Measurements from ENCODE around the gene AGMAT. TPM values are rescaled to one million over a fixed set of nuclear protein-coding genes. Genes with fewer than 3 reads are reported as not detected.

The AGMAT gene
- total and polyA plus RNA-seq, 10 donors, result 1.4 to 6.1 (median 3.2) TPM

DNA sequence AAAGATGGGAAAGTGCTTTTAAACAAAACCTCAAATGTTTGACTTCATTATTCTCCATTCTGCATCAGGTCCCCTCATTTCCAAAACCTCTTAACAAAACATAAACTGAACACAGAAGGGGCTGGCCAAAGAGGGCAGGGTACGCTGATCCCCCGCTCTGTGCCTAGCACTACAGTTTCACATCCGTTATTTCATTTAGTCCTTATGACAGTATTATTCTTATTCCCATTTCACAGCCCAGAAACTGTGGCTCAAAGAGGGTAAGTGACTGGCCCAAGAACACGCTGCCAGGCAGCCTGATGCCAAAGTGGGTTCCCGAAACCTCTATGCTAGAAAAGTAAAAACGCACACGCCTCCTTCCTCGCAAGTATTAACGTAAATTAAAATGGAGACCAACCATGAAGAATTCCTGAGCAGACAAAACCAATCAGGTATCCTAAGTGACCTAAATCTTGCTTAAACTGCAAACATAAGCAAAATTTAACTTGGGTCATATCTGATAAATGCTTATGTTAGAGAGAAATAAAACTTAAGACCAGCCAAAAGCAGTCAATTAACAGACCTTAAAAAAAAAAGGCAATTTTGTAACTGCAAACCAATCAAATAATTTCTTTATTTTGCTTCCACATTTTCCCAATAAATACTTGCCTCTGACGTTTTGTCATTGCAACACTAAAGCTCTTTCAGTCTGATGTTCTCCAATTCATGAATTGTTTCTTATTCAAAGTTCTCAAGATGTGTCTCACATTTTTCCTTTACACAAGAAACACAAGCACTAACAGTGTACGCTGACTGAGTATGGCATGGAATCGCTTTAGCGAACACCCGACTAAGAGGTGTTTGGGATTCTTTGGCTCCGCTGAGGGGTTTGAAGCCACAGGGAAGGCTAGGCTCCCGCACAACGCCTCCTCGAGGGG lies 61.5 kb downstream of the AGMAT start:
- DNase-seq, result no peak
- Histone ChIP-seq H3K4me1 (peaks cover 19 to 52% (median 42%) of the 10 kb centered on the region in 6 donors), H3K27ac (peak overlapping the region; percentile 90 to 99 (median 96)), H3K27me3 (replicated peaks in 1 of 7) (no peaks in the 10 kb centered on the region), H3K9me3 (no peaks in the 10 kb centered on the region), H3K4me3 (peak overlapping the region; percentile 62 to 90 (median 72)), H3K36me3 (no peaks in the 10 kb centered on the region)
- WGBS, 5 donors, result 41 to 44% (median 43%) methylated on average over 18 of the region's 18 CpGs
- TF ChIP-seq, protein P1, sequence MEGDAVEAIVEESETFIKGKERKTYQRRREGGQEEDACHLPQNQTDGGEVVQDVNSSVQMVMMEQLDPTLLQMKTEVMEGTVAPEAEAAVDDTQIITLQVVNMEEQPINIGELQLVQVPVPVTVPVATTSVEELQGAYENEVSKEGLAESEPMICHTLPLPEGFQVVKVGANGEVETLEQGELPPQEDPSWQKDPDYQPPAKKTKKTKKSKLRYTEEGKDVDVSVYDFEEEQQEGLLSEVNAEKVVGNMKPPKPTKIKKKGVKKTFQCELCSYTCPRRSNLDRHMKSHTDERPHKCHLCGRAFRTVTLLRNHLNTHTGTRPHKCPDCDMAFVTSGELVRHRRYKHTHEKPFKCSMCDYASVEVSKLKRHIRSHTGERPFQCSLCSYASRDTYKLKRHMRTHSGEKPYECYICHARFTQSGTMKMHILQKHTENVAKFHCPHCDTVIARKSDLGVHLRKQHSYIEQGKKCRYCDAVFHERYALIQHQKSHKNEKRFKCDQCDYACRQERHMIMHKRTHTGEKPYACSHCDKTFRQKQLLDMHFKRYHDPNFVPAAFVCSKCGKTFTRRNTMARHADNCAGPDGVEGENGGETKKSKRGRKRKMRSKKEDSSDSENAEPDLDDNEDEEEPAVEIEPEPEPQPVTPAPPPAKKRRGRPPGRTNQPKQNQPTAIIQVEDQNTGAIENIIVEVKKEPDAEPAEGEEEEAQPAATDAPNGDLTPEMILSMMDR (IDR thresholded peaks at IDR 0.05 in 8 of 11, conservative IDR thresholded peaks at IDR 0.05 in 3 of 11), result no peak
- TF ChIP-seq POLR2AphosphoS5 (IDR thresholded peaks at IDR 0.05) (no peak), POLR2A (IDR thresholded peaks at IDR 0.05) (no peak)
- intact Hi-C loops (cut with DNase I; ENCODE audit: low total_unique reads), result loop anchor here (10.0 kb wide), 1 partner anchor 91 kb away; the partner anchor contains the start of gene DDI2

DNA sequence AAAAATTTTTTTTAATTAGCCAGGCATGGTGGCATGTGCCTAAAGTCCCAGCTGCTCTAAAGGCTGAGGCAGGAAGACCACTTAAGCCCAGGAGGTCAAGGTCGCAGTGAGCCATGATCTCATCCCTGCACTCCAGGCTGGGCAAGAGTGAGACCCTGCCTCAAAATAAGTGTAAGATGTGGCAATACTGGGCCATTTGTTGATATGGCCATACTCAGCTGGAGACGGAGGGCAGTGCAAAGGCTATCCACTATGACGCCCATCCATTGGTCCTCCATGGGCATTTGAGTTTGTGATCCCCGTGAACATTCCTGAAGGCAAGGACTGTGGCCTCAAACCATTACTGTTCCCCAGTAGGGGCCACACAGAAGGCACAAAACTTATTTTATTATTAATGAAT lies 62.3 kb downstream of the AGMAT start:
- Histone ChIP-seq H3K27ac (no peak overlapping the region), H3K9me3 (no peaks in the 10 kb centered on the region), H3K36me3 (peaks cover 0 to 8% (median 0%) of the 10 kb centered on the region in 6 donors), H3K4me3 (no peak overlapping the region), H3K4me1 (peaks cover 16 to 44% (median 34%) of the 10 kb centered on the region in 6 donors), H3K27me3 (replicated peaks in 1 of 7) (no peaks in the 10 kb centered on the region)
- 88 to 96% (median 94%) methylated on average over 4 of the region's 4 CpGs for WGBS, 5 donors
- intact Hi-C loops (cut with DNase I; ENCODE audit: low total_unique reads), result loop anchor here (10.0 kb wide), 1 partner anchor 92 kb away; the partner anchor contains the start of gene DDI2
- no peak for DNase-seq
- TF ChIP-seq, protein P1 (IDR thresholded peaks at IDR 0.05 in 8 of 11, conservative IDR thresholded peaks at IDR 0.05 in 3 of 11), result no peak
- TF ChIP-seq POLR2AphosphoS5 (IDR thresholded peaks at IDR 0.05), result no peak
- no peak for TF ChIP-seq POLR2A (IDR thresholded peaks at IDR 0.05)

Small RNA genes lying within 50 kb of the gene (small RNA-seq; reads per million reads assigned to genes)
- gene CD24P1 (0 reads per million in 4 donors), gene RNU7-179P (0 reads per million in 4 donors), gene SCARNA21B (0 to 0.35 (median 0.04) reads per million in 4 donors)

Other genes starting within 250 kb of the AGMAT start
- gene EFHD2, start 175.2 kb downstream of the AGMAT start, total RNA-seq, result 100 to 1,000 TPM; 131 to 226 (median 164) TPM
- gene EFHD2, start 175.2 kb downstream of the AGMAT start, polyA plus RNA-seq, result 100 to 1,000 TPM in 1 of 3 donors, 10 to 100 TPM in 2; 81.8 to 148 (median 87.1) TPM
- gene CTRC, start 146.6 kb downstream of the AGMAT start, total RNA-seq, result 1 to 10 TPM in 3 of 7 donors, under 1 TPM in 1, not detected in 3; 0.51 to 5.1 (median 2.1) TPM
- gene CTRC, start 146.6 kb downstream of the AGMAT start, polyA plus RNA-seq, result 1 to 10 TPM; 1.3 to 7.5 (median 3.5) TPM
- under 1 TPM in 3 of 7 donors, not detected in 4; 0.40 to 0.79 (median 0.40) TPM for gene CELA2A, start 128.3 kb downstream of the AGMAT start, total RNA-seq
- under 1 TPM; 0.09 to 0.20 (median 0.16) TPM for gene CELA2A, start 128.3 kb downstream of the AGMAT start, polyA plus RNA-seq
- not detected for gene CELA2B, start 108.9 kb downstream of the AGMAT start, total RNA-seq
- under 1 TPM in 1 of 3 donors, not detected in 2; 0.14 TPM for gene CELA2B, start 108.9 kb downstream of the AGMAT start, polyA plus RNA-seq
- gene CASP9, start 60.8 kb downstream of the AGMAT start, total RNA-seq, result 10 to 100 TPM; 10.9 to 17.7 (median 13.7) TPM
- gene CASP9, start 60.8 kb downstream of the AGMAT start, polyA plus RNA-seq, result 10 to 100 TPM; 10.3 to 11.0 (median 10.6) TPM
- 10 to 100 TPM; 17.0 to 23.0 (median 21.0) TPM for gene DNAJC16, start 58.2 kb downstream of the AGMAT start, total RNA-seq
- 1 to 10 TPM; 3.7 to 7.4 (median 5.2) TPM for gene DNAJC16, start 58.2 kb downstream of the AGMAT start, polyA plus RNA-seq
- gene DDI2, start 32.4 kb upstream of the AGMAT start, total RNA-seq, result 10 to 100 TPM; 43.3 to 75.4 (median 47.2) TPM
- gene DDI2, start 32.4 kb upstream of the AGMAT start, polyA plus RNA-seq, result 1 to 10 TPM; 4.8 to 7.7 (median 6.2) TPM
- 10 to 100 TPM; 59.1 to 96.0 (median 65.8) TPM for gene PLEKHM2, start 99.3 kb upstream of the AGMAT start, total RNA-seq
- gene PLEKHM2, start 99.3 kb upstream of the AGMAT start, polyA plus RNA-seq, result 10 to 100 TPM; 25.9 to 54.1 (median 37.1) TPM
- 1 to 10 TPM; 1.5 to 3.7 (median 2.8) TPM for gene SLC25A34, start 151.2 kb upstream of the AGMAT start, total RNA-seq
- 1 to 10 TPM in 2 of 3 donors, under 1 TPM in 1; 0.77 to 2.4 (median 2.1) TPM for gene SLC25A34, start 151.2 kb upstream of the AGMAT start, polyA plus RNA-seq
- not detected for gene TMEM82, start 157.4 kb upstream of the AGMAT start, total RNA-seq
- not detected for gene TMEM82, start 157.4 kb upstream of the AGMAT start, polyA plus RNA-seq
- gene FBLIM1, start 173.7 kb upstream of the AGMAT start, total RNA-seq, result 10 to 100 TPM; 21.4 to 89.1 (median 62.0) TPM
- 10 to 100 TPM in 1 of 3 donors, 1 to 10 TPM in 2; 7.2 to 16.3 (median 9.6) TPM for gene FBLIM1, start 173.7 kb upstream of the AGMAT start, polyA plus RNA-seq
- gene UQCRHL, start 222.6 kb upstream of the AGMAT start, total RNA-seq, result 1 to 10 TPM in 6 of 7 donors, under 1 TPM in 1; 0.67 to 2.6 (median 1.2) TPM
- 1 to 10 TPM; 1.9 to 2.6 (median 2.4) TPM for gene UQCRHL, start 222.6 kb upstream of the AGMAT start, polyA plus RNA-seq

Data from spleen (tissue), 11 donors.